ENCODE measurements around the gene FAF2.
"Not testable (repeated sequence)": the region's sequence is repeated elsewhere in the genome, so short reads cannot be mapped to it uniquely, and the experiment has no call there.

The FAF2 gene

DNA sequence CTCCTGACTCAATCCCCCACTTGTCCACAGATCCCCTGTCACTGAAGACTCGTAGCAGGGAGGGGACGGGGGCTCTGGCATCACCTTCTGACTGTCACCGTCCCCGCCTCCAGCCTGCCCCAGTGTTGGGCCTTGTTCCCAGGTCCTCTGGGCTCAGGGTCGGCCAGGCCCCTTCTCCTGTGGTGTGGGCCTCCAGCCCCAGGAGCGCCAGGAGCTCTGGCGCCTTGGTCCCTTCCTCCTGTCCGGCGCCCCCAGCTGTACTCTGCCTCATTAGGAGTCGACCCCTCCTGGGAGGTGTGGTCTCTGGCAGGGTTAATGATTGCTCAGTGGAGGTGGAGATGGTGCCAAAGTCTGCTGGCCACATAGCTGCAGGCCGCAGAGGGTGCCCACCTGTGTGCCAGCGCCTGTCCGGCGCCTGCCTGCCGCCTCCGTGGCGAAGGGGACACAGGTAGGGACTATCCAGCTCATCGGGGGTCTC is 100.8 kb downstream of the FAF2 start, which contains the start of gene CDHR2:
Gene CDHR2 (plus strand): TSS at position 376 of the 478 bp plus-strand sequence. CDS start 16,011 bp downstream, outside the sequence.
- no peak for DNase-seq

DNA sequence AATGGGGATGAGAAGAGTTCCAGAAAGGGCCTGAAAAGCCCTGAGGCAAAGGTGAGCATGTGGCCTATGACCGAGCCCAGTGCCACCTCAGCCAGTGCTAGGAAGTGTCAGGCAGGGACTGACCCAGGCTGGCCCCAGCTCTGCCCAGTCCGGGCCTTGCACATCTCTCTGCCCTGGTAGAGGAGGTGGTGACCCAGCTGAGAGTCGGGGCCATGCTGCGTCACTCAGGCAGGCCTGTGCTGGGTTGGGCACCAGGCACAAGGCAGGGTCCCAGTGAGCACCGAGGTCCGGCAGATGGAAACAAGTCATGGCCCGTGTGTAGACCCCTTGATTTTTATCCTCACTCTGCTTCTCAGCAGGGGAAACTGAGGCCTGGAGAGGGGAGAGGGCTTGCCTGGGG is 101.7 kb downstream of the FAF2 start:
- no peak for DNase-seq

DNA sequence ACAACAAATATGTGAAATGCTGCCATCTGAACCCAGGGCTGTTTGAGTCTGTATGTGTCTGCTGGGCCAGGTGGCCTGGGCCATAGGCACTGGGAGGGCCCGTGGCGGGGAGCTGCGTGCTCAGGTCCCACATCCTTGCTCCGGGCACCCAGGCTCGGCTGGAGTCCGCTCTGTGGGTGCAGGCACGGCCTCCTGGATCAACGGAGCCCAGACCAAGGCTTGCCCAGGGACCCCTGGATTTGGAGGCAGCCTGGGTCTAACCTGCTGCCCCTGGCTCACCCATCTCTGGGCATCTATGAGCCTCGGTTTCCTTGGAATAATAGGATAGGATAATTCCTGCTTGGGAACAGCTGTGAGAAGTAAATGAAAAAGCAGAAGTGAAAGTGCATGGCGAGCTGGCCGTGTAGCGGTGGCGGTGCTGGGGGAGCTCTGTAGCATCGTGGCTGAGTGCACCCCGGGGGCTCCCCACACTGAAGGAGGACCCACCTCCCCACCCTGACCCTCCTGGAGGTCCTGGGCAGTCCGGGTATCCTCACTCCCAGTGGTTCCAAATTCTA is 102.2 kb downstream of the FAF2 start:
- no peak for DNase-seq

DNA sequence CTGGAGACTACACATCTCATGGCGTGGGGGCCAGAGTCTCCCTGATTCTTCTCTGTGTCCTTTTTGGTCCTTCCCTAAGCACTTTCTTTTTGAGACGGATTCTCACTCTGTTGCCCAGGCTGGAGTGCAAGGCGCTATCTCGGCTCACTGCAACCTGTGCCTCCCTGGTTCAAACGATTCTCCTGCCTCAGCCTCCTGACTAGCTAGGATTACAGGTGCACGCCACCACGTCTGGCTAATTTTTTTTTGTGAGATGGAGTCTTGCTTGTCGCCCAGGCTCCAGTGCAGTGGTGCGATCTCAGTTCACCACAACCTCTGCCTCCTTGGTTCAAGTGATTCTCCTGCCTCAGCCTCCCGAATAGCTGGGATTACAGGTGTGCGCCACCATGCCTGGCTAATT is 102.8 kb downstream of the FAF2 start:
- DNase-seq = not testable (repeated sequence)

DNA sequence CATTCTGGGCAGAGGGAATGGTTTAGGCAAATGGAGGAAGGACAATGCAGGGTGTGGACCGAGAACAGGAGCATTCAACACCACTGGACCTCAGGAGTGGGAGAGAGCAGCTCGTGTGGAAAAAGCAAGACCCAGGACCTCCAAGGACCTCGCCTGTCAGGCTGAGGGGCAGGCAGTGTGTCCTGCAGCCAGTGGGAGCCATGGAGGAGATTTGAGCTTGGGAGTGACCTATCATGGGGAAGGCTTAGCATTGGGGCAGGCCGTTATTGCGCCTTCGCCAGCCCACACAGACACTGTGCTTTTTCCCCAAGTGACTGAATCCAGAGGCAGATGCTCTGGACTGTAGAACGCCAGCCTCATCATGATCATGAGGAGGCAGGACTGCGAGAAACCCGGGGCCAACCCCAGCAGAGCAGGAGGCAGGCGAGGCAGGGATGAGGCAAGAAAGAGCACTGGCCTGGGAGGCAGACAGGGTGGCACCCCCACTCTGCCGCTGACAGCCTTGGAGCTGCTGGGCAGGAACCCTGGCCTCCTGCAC is 104.2 kb downstream of the FAF2 start:
- no peak for DNase-seq

DNA sequence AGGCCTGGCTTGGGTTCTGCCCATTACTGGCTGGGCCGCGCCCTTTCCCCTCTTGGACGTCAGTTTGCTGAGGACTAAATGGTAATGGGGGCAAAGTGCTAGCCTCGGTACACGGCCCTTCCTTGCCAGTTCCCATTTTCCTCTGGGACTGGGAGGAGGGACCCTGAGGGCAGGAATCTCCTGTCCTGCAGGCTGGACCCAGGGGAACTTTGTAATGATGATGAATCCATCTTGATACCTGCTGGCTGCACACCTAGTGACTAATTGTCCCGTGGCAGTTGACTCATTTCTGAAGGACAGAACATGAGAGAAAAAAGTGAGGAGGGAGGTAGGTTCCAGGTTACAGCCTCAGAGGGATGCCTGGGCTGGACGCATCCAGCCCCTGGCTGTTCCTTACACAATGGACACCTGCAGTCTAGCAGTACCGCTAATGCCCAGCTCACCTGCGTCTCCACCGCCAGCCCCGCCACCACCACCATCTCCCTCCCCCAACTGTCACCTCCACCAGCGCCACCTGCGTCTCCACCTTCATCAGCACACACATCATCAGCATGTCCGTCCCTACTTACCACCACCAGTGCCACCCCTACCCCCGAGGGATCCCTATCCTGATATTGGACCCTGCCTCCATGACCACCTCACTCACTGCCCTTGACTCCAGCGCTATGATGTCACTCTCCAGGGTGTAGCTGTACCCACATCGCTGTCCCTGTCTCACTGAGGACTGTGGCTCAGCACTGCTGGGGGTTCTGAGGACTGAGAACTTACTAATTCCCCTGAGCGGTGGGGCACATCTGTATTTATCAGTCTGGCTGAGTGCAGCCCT is 105.3 kb downstream of the FAF2 start:
- no peak for DNase-seq

DNA sequence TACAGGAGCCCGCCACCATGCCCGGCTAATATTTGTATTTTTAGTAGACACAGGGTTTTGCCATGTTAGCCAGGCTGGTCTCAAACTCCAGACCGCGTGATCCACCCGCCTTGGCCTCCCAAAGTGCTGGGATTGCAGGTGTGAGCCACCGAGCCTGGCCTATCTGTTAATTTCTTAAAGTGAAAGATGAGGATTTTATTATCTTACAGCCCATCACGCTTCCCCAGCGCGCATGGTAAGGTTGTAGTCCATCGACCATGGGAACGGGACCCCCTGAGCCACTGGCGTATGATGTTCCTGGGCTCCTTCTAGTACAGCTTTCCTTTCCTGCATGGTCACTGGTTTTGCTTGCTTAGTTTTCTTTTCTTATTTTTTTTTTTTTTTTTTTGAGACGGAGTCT is 109.7 kb downstream of the FAF2 start:
- DNase-seq = no peak
